RWPE2 (cell line): ENCODE data around the gene KDM6A.
"Not testable (repeated sequence)": the region's sequence is repeated elsewhere in the genome, so short reads cannot be mapped to it uniquely, and the experiment has no call there.

Source experiments
- ATAC-seq: fragments of 200-7000 bp; cut with Tn5 transposase; 3 replicates; pipeline ENCODE4 v1.9.1; 2021; ENCODE audit warnings: low read depth
- DNase-seq: peaks from one replicate; pipeline ENCODE4 v3.0.0-alpha.2; 2020; ENCODE audit warnings: low spot score
- H3K27ac ChIP-seq: fragments of 450-650 bp; 2 replicates; pipeline ENCODE4 v1.5.1; 2017; ENCODE audit warnings: mild to moderate bottlenecking; ENCODE audit not compliant: poor library complexity, severe bottlenecking
- H3K27me3 ChIP-seq: fragments of 250-450 bp; sonication (Bioruptor Pico); 2 replicates; pipeline ENCODE4 v1.5.1; 2021; ENCODE audit warnings: mild to moderate bottlenecking, moderate library complexity; ENCODE audit not compliant: insufficient read depth, poor library complexity, severe bottlenecking
- H3K36me3 ChIP-seq: fragments of 250-450 bp; sonication (Bioruptor Pico); 2 replicates; pipeline ENCODE4 v1.5.1; 2020; ENCODE audit warnings: low read depth, mild to moderate bottlenecking, moderate library complexity
- H3K4me1 ChIP-seq: fragments of 250-450 bp; sonication (Bioruptor Pico); 2 replicates; pipeline ENCODE4 v1.5.1; 2021; ENCODE audit warnings: mild to moderate bottlenecking, moderate library complexity; ENCODE audit not compliant: insufficient read depth, poor library complexity, severe bottlenecking
- H3K4me3 ChIP-seq: fragments of 250-450 bp; sonication (Bioruptor Pico); 2 replicates; pipeline ENCODE4 v1.5.1; 2021; ENCODE audit warnings: mild to moderate bottlenecking, moderate library complexity; ENCODE audit not compliant: severe bottlenecking
- H3K9me3 ChIP-seq: fragments of 250-450 bp; sonication (Bioruptor Pico); 2 replicates; pipeline ENCODE4 v1.5.1; 2021; ENCODE audit warnings: mild to moderate bottlenecking, moderate library complexity; ENCODE audit not compliant: severe bottlenecking
- CTCF ChIP-seq: fragments of 450-650 bp; IDR thresholded peaks from one replicate; pipeline ENCODE4 v1.5.1; 2017; ENCODE audit warnings: mild to moderate bottlenecking, moderate library complexity; ENCODE audit not compliant: poor library complexity, severe bottlenecking

KDM6A gene

GRCh38 chrX:45134315-45134731 lies 261.3 kb downstream of the KDM6A start:
- DNase-seq (no peak), ATAC-seq (no peak)
- TF ChIP-seq CTCF, result no peak
- Histone ChIP-seq H3K36me3 (no peaks in the 10 kb centered on the region), H3K9me3 (no peaks in the 10 kb centered on the region), H3K27ac (no peak overlapping the region), H3K4me3 (no peak overlapping the region), H3K4me1 (no peaks in the 10 kb centered on the region), H3K27me3 (no peaks in the 10 kb centered on the region)

GRCh38 chrX:45134775-45135174 lies 261.8 kb downstream of the KDM6A start:
- no peak overlapping the region for H3K27ac ChIP-seq
- no peaks in the 10 kb centered on the region for H3K36me3 ChIP-seq
- no peaks in the 10 kb centered on the region for H3K9me3 ChIP-seq
- H3K4me3 ChIP-seq, result no peak overlapping the region
- no peak for DNase-seq
- H3K27me3 ChIP-seq, result no peaks in the 10 kb centered on the region
- TF ChIP-seq CTCF, result no peak
- no peaks in the 10 kb centered on the region for H3K4me1 ChIP-seq
- no peak for ATAC-seq

DNA sequence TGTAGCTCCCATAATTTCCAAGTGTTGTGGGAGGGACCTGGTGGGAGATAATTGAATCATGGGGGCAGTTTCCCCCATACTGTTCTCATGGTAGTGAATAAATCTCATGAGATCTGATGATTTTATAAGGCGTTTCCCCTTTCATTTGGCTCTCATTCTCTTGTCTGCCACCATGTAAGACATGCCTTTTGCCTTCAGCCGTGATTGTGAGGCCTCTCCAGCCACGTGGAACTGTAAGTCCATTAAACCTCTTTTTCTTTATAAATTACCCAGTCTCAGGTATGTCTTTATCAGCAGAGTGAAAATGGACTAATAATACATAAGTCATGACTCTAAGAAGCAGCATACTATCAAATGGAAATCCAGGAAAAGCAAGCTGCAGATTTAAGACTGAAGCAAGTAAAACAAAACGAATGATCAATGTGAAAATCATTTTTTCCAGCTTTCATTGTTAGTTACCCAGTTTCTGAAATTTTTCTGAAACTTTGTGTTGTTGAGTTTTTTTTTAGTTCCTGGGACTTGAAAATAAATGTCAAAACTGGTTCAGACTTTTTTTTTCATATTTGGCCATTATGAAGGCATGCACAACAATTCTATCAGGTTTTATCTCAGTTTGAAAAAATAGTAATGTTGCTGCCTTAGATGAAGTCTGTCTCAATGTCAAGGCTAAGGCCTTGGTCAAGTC lies 262.5 kb downstream of the KDM6A start:
- H3K4me1 ChIP-seq, DNase-seq, H3K27ac ChIP-seq, ATAC-seq, H3K27me3 ChIP-seq, H3K9me3 ChIP-seq, H3K36me3 ChIP-seq, H3K4me3 ChIP-seq: not testable (repeated sequence)

GRCh38 chrX:45137531-45137930 lies 264.5 kb downstream of the KDM6A start:
- ATAC-seq (no peak), DNase-seq (no peak)
- Histone ChIP-seq H3K27me3 (no peaks in the 10 kb centered on the region), H3K9me3 (no peaks in the 10 kb centered on the region), H3K4me1 (no peaks in the 10 kb centered on the region), H3K36me3 (no peaks in the 10 kb centered on the region), H3K4me3 (no peak overlapping the region), H3K27ac (no peak overlapping the region)
- TF ChIP-seq CTCF, result no peak

DNA sequence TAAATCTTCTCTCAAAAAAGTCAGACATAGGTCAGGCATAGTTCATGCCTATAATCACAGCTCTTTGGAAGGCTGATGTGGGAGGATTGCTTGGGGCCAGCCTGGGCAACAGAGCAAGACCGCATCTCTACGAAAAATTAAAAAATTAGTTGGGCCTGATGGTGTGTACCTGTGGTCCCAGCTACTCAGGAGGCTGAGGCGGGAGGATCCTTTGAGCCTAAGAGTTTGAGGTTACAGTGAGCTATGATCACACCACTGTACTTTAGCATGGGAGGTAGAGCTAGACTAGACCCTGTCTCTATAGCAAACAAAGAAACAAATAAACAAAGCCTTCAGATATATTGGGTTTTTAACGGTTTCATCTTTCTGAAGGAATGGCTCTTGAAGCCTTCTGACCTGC lies 265.5 kb downstream of the KDM6A start:
- no peak for TF ChIP-seq CTCF
- H3K4me1 ChIP-seq, result no peaks in the 10 kb centered on the region
- H3K27me3 ChIP-seq, result no peaks in the 10 kb centered on the region
- no peak overlapping the region for H3K4me3 ChIP-seq
- ATAC-seq (no peak), DNase-seq (no peak)
- no peaks in the 10 kb centered on the region for H3K9me3 ChIP-seq
- no peaks in the 10 kb centered on the region for H3K36me3 ChIP-seq
- no peak overlapping the region for H3K27ac ChIP-seq
